ENCODE measurements around the gene SLIT3.

The SLIT3 gene

GRCh38 chr5:168819004-168819621, 481.8 kb downstream of the SLIT3 start:
- H3K9me2 ChIP-seq (replicated peaks; ENCODE audit: insufficient read depth, low read length), result no peaks in the 10 kb centered on the region
- H3K79me2 ChIP-seq (ENCODE audit: insufficient read depth, low read length), result no peaks in the 10 kb centered on the region
- no peaks in the 10 kb centered on the region for H4K20me1 ChIP-seq (ENCODE audit: low read depth, low read length)
- no peaks in the 10 kb centered on the region for H3F3A ChIP-seq (ENCODE audit: insufficient read depth)
- H3K4me3 ChIP-seq (ENCODE audit: insufficient read depth, low read length, poor library complexity, severe bottlenecking), result no peak overlapping the region
- no peak overlapping the region for H3K27ac ChIP-seq (ENCODE audit: low read depth, low read length)
- H3K9ac ChIP-seq (ENCODE audit: low read length), result no peak overlapping the region
- H3K4me2 ChIP-seq (ENCODE audit: low read depth, low read length, poor library complexity, severe bottlenecking), result no peak overlapping the region
- H3K9me3 ChIP-seq (ENCODE audit: insufficient read depth, low read length), result no peaks in the 10 kb centered on the region
- no peaks in the 10 kb centered on the region for H3K27me3 ChIP-seq (ENCODE audit: low read length)
- no peak for TF ChIP-seq CTCF (IDR thresholded peaks at IDR 0.05; ENCODE audit: insufficient read depth, low read length, poor library complexity, severe bottlenecking)
- TF ChIP-seq EZH2phosphoT487 (conservative IDR thresholded peaks at IDR 0.05; ENCODE audit: low read length), result no peak
- no peak overlapping the region for H2AFZ ChIP-seq (ENCODE audit: low read depth, low read length, severe bottlenecking)
- H3K36me3 ChIP-seq (ENCODE audit: low read length), result no peaks in the 10 kb centered on the region

GRCh38 chr5:168818558-168818957, 482.4 kb downstream of the SLIT3 start:
- no peak overlapping the region for H3K4me3 ChIP-seq (ENCODE audit: insufficient read depth, low read length, poor library complexity, severe bottlenecking)
- no peak overlapping the region for H3K4me2 ChIP-seq (ENCODE audit: low read depth, low read length, poor library complexity, severe bottlenecking)
- H3K36me3 ChIP-seq (ENCODE audit: low read length), result no peaks in the 10 kb centered on the region
- no peaks in the 10 kb centered on the region for H3F3A ChIP-seq (ENCODE audit: insufficient read depth)
- H3K27me3 ChIP-seq (ENCODE audit: low read length), result no peaks in the 10 kb centered on the region
- H4K20me1 ChIP-seq (ENCODE audit: low read depth, low read length), result no peaks in the 10 kb centered on the region
- no peak overlapping the region for H3K9ac ChIP-seq (ENCODE audit: low read length)
- H3K9me3 ChIP-seq (ENCODE audit: insufficient read depth, low read length), result no peaks in the 10 kb centered on the region
- H3K9me2 ChIP-seq (replicated peaks; ENCODE audit: insufficient read depth, low read length), result no peaks in the 10 kb centered on the region
- TF ChIP-seq CTCF (IDR thresholded peaks at IDR 0.05; ENCODE audit: insufficient read depth, low read length, poor library complexity, severe bottlenecking) (no peak), EZH2phosphoT487 (conservative IDR thresholded peaks at IDR 0.05; ENCODE audit: low read length) (no peak)
- H2AFZ ChIP-seq (ENCODE audit: low read depth, low read length, severe bottlenecking), result no peak overlapping the region
- no peak overlapping the region for H3K27ac ChIP-seq (ENCODE audit: low read depth, low read length)
- H3K79me2 ChIP-seq (ENCODE audit: insufficient read depth, low read length), result no peaks in the 10 kb centered on the region

- TF ChIP-seq EZH2phosphoT487 (conservative IDR thresholded peaks at IDR 0.05; ENCODE audit: low read length), result no peak
- TF ChIP-seq CTCF (IDR thresholded peaks at IDR 0.05; ENCODE audit: insufficient read depth, low read length, poor library complexity, severe bottlenecking), result no peak
- Histone ChIP-seq H2AFZ (ENCODE audit: low read depth, low read length, severe bottlenecking) (no peak overlapping the region), H3K27ac (ENCODE audit: low read depth, low read length) (no peak overlapping the region), H3K4me3 (ENCODE audit: insufficient read depth, low read length, poor library complexity, severe bottlenecking) (no peak overlapping the region), H3K4me2 (ENCODE audit: low read depth, low read length, poor library complexity, severe bottlenecking) (no peak overlapping the region), H3K9me3 (ENCODE audit: insufficient read depth, low read length) (no peaks in the 10 kb centered on the region), H3K9me2 (replicated peaks; ENCODE audit: insufficient read depth, low read length) (no peaks in the 10 kb centered on the region), H3F3A (ENCODE audit: insufficient read depth) (no peaks in the 10 kb centered on the region), H3K79me2 (ENCODE audit: insufficient read depth, low read length) (no peaks in the 10 kb centered on the region), H4K20me1 (ENCODE audit: low read depth, low read length) (no peaks in the 10 kb centered on the region), H3K9ac (ENCODE audit: low read length) (no peak overlapping the region), H3K36me3 (ENCODE audit: low read length) (no peaks in the 10 kb centered on the region), H3K27me3 (ENCODE audit: low read length) (no peaks in the 10 kb centered on the region)
Measured at GRCh38 chr5:168817591-168817990, 483.3 kb downstream of the SLIT3 start.

All from SU-DHL-6 (cell line).